A673 (cell line): ENCODE results near the gene CR1. TPM values are rescaled to one million over a fixed set of nuclear protein-coding genes. Genes with fewer than 3 reads are reported as not detected.
"Not testable (repeated sequence)": the region's sequence is repeated elsewhere in the genome, so short reads cannot be mapped to it uniquely, and the experiment has no call there.

Source experiments
- BruUV-seq: library from RNA; stranded (reverse); fragments of 400-500 nt; replicated peaks from 2 replicates; lab custom pipeline; 2021; lab: Mats Ljungman, UMichigan
- CTCF ChIA-PET: fragments of 300-600 bp; sonication (Branson Sonifier 250); formaldehyde crosslinking; loops from one replicate; lab custom pipeline; 2022; ENCODE audit warnings: antibody characterized with exemption; lab: Charles Lee
- POLR2A ChIA-PET: fragments of 300-600 bp; sonication (Branson Sonifier 250); formaldehyde crosslinking; loops from one replicate; lab custom pipeline; 2022; ENCODE audit warnings: antibody characterized with exemption; ENCODE audit not compliant: low non-redundant PET; lab: Charles Lee
- DNase-seq: peaks from one replicate; pipeline ENCODE4 v3.0.0-alpha.2; 2015; ENCODE audit warnings: low spot score
- H3K27ac ChIP-seq: fragments of 200-600 bp; sonication (generic); 2 replicates; pipeline ENCODE4 v1.5.1; 2016; ENCODE audit warnings: mixed run types, low read depth, mild to moderate bottlenecking, mixed read lengths, antibody characterized with exemption, low read length; ENCODE audit not compliant: poor library complexity, severe bottlenecking
- H3K27me3 ChIP-seq: fragments of 200-600 bp; sonication (generic); replicated peaks from 2 replicates; pipeline ENCODE4 v1.6.1; 2017; ENCODE audit warnings: mixed run types, low read depth, mild to moderate bottlenecking, mixed read lengths, antibody characterized with exemption, low read length; ENCODE audit not compliant: insufficient read depth, poor library complexity
- H3K36me3 ChIP-seq: fragments of 200-600 bp; sonication (generic); 2 replicates; pipeline ENCODE4 v1.6.1; 2016; ENCODE audit warnings: mixed run types, mild to moderate bottlenecking, mixed read lengths, antibody characterized with exemption, low read length; ENCODE audit not compliant: insufficient read depth, poor library complexity, severe bottlenecking
- H3K4me1 ChIP-seq: fragments of 200-600 bp; sonication (generic); 2 replicates; pipeline ENCODE4 v1.6.1; 2017; ENCODE audit warnings: mixed run types, mild to moderate bottlenecking, mixed read lengths, antibody characterized with exemption, low read length; ENCODE audit not compliant: insufficient read depth, poor library complexity, severe bottlenecking
- H3K4me3 ChIP-seq: fragments of 200-600 bp; sonication (generic); 2 replicates; pipeline ENCODE4 v1.5.1; 2016; ENCODE audit warnings: low read depth, mixed run types, mild to moderate bottlenecking, mixed read lengths, low read length; ENCODE audit not compliant: poor library complexity, severe bottlenecking
- H3K9me3 ChIP-seq: fragments of 200-600 bp; sonication (generic); 2 replicates; pipeline ENCODE4 v1.6.1; 2016; ENCODE audit warnings: mixed run types, low read depth, mild to moderate bottlenecking, mixed read lengths, antibody characterized with exemption, low read length; ENCODE audit not compliant: poor library complexity, severe bottlenecking
- EZH2 ChIP-seq: fragments of 200-600 bp; sonication (generic); IDR thresholded peaks from 2 replicates; pipeline ENCODE4 v1.6.1; 2017; ENCODE audit warnings: borderline replicate concordance, low read depth, mild to moderate bottlenecking, mixed read lengths, antibody characterized with exemption, low read length; ENCODE audit not compliant: poor library complexity, severe bottlenecking
- intact Hi-C: fragments of 100-400 bp; cut with micrococcal nuclease; formaldehyde crosslinking; loops from one replicate; pipeline ENCODE4 v1.10.0; 2022; ENCODE audit not compliant: unreplicated experiment
- total RNA-seq: library from RNA; stranded (reverse); gene quantifications from 2 replicates; pipeline ENCODE4 v1.2.3, GENCODE V29; 2021
- TF ChIP-seq, protein P1 (sequence below): fragments of 300-800, 200-600 bp; sonication (generic); conservative IDR thresholded peaks from 2 replicates; pipeline ENCODE4 v1.5.1; 2017; ENCODE audit warnings: low read depth, mild to moderate bottlenecking, antibody characterized with exemption, low read length, moderate library complexity, mixed read lengths

The CR1 gene
- total RNA-seq, 1 experiment from 2014 or later: not detected

GRCh38 chr1:207676153-207676552 is 180.2 kb downstream of the CR1 start:
- Histone ChIP-seq H3K27me3 (peaks cover 28% of the 10 kb centered on the region), H3K4me3 (no peak overlapping the region), H3K36me3 (no peaks in the 10 kb centered on the region), H3K9me3 (no peaks in the 10 kb centered on the region), H3K4me1 (no peaks in the 10 kb centered on the region), H3K27ac (no peak overlapping the region)
- TF ChIP-seq, protein P1, sequence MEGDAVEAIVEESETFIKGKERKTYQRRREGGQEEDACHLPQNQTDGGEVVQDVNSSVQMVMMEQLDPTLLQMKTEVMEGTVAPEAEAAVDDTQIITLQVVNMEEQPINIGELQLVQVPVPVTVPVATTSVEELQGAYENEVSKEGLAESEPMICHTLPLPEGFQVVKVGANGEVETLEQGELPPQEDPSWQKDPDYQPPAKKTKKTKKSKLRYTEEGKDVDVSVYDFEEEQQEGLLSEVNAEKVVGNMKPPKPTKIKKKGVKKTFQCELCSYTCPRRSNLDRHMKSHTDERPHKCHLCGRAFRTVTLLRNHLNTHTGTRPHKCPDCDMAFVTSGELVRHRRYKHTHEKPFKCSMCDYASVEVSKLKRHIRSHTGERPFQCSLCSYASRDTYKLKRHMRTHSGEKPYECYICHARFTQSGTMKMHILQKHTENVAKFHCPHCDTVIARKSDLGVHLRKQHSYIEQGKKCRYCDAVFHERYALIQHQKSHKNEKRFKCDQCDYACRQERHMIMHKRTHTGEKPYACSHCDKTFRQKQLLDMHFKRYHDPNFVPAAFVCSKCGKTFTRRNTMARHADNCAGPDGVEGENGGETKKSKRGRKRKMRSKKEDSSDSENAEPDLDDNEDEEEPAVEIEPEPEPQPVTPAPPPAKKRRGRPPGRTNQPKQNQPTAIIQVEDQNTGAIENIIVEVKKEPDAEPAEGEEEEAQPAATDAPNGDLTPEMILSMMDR: no peak
- TF ChIP-seq EZH2: no peak
- intact Hi-C loops: no loop called here
- ChIA-PET CTCF (no interaction called here), POLR2A (no interaction called here)
- no peak for DNase-seq
- no TSS peak for BruUV-seq

DNA sequence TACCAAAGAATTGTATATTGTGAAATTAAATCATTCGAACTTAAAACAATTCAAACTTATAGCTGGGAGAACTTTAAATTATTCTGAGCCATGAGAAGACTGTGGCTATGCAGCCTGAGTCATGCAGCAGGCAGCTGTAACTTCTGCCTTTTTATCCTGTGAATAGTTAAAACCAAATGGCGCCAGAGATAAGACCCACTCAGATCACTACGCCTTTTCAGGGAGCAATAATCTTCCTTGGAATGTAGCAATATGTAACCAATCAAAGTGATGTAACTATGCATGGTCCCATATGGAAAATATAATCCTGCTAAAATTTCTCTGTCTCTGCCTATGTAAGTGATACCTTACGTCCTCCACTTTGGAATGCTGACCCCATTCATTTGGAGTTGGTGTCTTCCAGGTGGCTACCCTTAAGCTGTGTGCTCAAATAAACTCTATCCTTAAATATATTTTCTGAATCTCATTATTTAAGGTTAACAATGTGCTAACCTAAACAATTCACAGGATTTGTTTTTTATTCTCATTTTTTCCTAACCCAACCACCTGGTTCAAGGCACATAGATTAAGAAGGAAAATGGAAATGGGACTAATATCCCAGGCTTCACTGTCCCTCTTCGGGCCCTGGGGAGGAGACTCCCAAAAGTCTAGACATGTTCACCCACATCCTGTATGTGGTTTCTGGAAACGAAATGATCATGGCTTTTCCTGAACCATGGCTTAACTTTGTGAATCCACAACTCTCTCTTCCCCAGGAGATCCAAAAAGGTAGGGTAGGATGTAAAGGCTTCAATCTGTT is 184.8 kb downstream of the CR1 start:
- H3K27me3 ChIP-seq, CTCF ChIA-PET, H3K4me1 ChIP-seq: not testable (repeated sequence)

DNA sequence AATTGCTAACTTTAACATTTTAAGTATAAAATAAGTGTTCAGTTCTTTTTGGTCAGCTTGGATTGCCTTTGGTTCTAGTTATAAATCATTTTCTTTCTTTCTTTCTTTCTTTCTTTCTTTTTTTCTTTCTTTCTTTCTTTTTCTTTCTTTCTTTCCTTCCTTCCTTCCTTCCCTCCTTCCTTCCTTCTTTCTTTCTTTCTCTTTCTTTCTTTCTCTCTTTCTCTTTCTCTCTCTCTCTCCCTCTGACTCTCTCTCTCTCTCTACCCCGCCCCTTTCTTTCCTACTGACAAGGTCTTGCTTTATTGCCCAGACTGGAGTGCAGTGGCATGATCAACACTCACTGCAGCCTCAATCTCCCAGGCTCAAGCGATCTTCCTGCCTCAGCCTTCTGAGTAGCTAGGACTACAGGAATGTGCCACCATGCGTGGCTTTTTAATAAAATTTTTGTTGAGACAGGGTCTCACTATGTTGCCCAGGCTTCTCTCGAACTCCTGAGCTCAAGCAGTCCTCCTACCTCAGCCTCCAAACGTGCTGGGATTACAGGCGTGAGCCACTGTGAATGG is 187.0 kb downstream of the CR1 start:
- H3K36me3 ChIP-seq, POLR2A ChIA-PET, H3K27me3 ChIP-seq, H3K4me1 ChIP-seq, DNase-seq, intact Hi-C loops, CTCF ChIA-PET, H3K27ac ChIP-seq, BruUV-seq, H3K4me3 ChIP-seq, H3K9me3 ChIP-seq: not testable (repeated sequence)

More for the DNA sequence above, 184.8 kb downstream of the CR1 start:
- H3K27ac ChIP-seq, H3K4me3 ChIP-seq, H3K36me3 ChIP-seq, intact Hi-C loops, BruUV-seq, H3K9me3 ChIP-seq, POLR2A ChIA-PET: not testable (repeated sequence)
- DNase-seq: peak; percentile 41

DNA sequence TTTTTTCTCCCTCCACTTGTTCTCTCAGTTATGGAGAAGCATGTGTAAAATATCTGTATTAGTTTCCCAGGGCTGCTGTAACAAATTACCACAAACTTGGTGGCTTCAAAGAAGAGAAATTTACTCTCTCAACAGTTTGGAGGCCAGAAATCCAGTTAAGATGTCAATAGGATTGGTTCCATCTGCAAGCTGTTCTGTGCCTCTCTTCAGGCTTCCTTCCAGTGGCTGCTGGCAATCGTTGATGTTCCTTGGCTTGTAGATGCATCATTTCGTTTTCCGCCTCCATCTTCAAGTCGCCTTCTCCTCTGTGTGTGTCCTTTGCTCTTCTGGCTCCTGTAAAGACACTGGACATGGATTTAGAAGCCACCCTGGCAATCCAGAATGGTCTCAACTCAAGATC is 194.6 kb downstream of the CR1 start:
- intact Hi-C loops, H3K27me3 ChIP-seq, H3K36me3 ChIP-seq, H3K27ac ChIP-seq, CTCF ChIA-PET, H3K4me3 ChIP-seq, H3K4me1 ChIP-seq, DNase-seq, BruUV-seq, POLR2A ChIA-PET, H3K9me3 ChIP-seq: not testable (repeated sequence)
